Osteocyte (in vitro differentiated cells): ENCODE data around the gene MON1B. TPM values are rescaled to one million over a fixed set of nuclear protein-coding genes. Genes with fewer than 3 reads are reported as not detected.

Experiments used
- DNase-seq: peaks from one replicate; pipeline ENCODE4 v3.0.0; 2021; ENCODE audit warnings: mixed read lengths; ENCODE audit not compliant: unreplicated experiment; ENCODE audit errors: extremely low spot score
- H3K27ac Mint-ChIP-seq: one replicate; pipeline ENCODE4 v1.8.0; 2021; ENCODE audit warnings: mild to moderate bottlenecking, mixed read lengths; ENCODE audit not compliant: unreplicated experiment
- H3K27me3 Mint-ChIP-seq: one replicate; pipeline ENCODE4 v1.8.0; 2021; ENCODE audit warnings: mixed read lengths; ENCODE audit not compliant: unreplicated experiment
- H3K36me3 Mint-ChIP-seq: one replicate; pipeline ENCODE4 v1.8.0; 2021; ENCODE audit warnings: mixed read lengths; ENCODE audit not compliant: unreplicated experiment
- H3K4me1 Mint-ChIP-seq: one replicate; pipeline ENCODE4 v1.8.0; 2021; ENCODE audit warnings: mixed read lengths; ENCODE audit not compliant: unreplicated experiment
- H3K4me3 Mint-ChIP-seq: one replicate; pipeline ENCODE4 v1.8.0; 2021; ENCODE audit warnings: mild to moderate bottlenecking, moderate library complexity, mixed read lengths; ENCODE audit not compliant: unreplicated experiment
- H3K9me3 Mint-ChIP-seq: one replicate; pipeline ENCODE4 v1.8.0; 2021; ENCODE audit warnings: mixed read lengths; ENCODE audit not compliant: unreplicated experiment
- CTCF ChIP-seq: fragments of 200-600 bp; sonication (generic); IDR thresholded peaks from 2 replicates; pipeline ENCODE4 v1.5.0; 2021; ENCODE audit warnings: antibody characterized with exemption, mild to moderate bottlenecking, moderate library complexity
- total RNA-seq: library from RNA; stranded (reverse); gene quantifications from 2 replicates; pipeline ENCODE4 v1.2.1, GENCODE V29; 2021

The MON1B gene
- total RNA-seq, 1 donor from 2014 or later: 35.2 TPM

DNA sequence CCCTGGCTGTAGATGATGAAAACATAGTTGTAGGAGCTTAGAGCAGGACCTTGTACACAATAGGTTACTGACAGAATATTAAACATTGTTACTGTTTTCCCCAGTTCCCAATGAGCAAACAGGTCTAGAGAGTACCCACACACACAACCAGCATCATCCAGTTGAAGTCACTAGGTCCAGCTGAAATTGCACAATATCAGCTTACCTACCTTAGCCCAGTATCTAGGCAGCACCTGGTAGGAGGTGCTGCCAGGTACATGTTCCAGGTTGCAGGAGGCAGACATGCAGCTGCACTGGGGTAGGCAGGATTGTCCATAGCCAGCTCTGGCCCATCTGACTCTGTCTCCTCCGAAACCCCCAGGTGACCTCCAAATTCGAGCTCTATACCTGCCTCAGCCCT is 6.8 kb downstream of the MON1B start:
- Mint-ChIP-seq H3K9me3 (no peaks in the 10 kb centered on the region), H3K27ac (no peak overlapping the region), H3K27me3 (no peaks in the 10 kb centered on the region), H3K4me3 (no peak overlapping the region), H3K4me1 (peaks cover under 1% of the 10 kb centered on the region), H3K36me3 (peaks cover 21% of the 10 kb centered on the region)
- TF ChIP-seq CTCF: no peak
- no peak for DNase-seq

DNA sequence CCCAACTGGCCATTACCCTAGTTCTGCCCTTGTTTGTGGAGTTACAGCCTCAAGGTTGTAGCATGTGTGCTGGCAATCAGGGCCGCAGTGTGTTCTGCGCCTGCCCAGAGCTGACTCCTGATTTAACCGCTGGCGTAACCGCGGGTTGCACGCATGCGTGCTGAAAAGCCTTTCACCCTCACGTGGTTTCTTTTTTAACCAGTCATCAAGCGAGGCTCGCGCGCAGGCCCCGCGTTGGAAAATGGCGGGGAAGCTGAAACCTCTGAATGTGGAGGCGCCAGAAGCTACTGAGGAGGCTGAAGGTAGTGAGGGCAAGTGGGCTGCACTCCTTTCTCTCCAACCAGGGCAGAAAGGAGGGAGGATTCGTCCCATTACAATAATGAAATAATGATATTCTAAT is 8.2 kb downstream of the MON1B start, which contains the start of gene SYCE1L:
Gene SYCE1L (plus strand): TSS at position 198 of the 400 bp plus-strand sequence. CDS start 44 bp downstream, at position 242.
- peaks cover 17% of the 10 kb centered on the region for H3K36me3 Mint-ChIP-seq
- no peak for DNase-seq
- no peaks in the 10 kb centered on the region for H3K27me3 Mint-ChIP-seq
- H3K27ac Mint-ChIP-seq: no peak within 1 kb of the TSS
- TF ChIP-seq CTCF: no peak
- H3K4me1 Mint-ChIP-seq: no peaks in the 10 kb centered on the region
- H3K9me3 Mint-ChIP-seq: no peaks in the 10 kb centered on the region
- H3K4me3 Mint-ChIP-seq: no peak within 1 kb of the TSS

GRCh38 chr16:77206533-77206932 is 15.5 kb downstream of the MON1B start:
- no peak for TF ChIP-seq CTCF
- Mint-ChIP-seq H3K36me3 (no peaks in the 10 kb centered on the region), H3K9me3 (no peaks in the 10 kb centered on the region), H3K4me1 (peaks cover under 1% of the 10 kb centered on the region), H3K27me3 (no peaks in the 10 kb centered on the region), H3K4me3 (no peak overlapping the region), H3K27ac (no peak overlapping the region)
- no peak for DNase-seq

- Mint-ChIP-seq H3K4me3 (no peak overlapping the region), H3K4me1 (peaks cover 5% of the 10 kb centered on the region), H3K27me3 (no peaks in the 10 kb centered on the region), H3K27ac (no peak overlapping the region), H3K9me3 (no peaks in the 10 kb centered on the region), H3K36me3 (no peaks in the 10 kb centered on the region)
- no peak for DNase-seq
- TF ChIP-seq CTCF: no peak
These were observed 16.0 kb downstream of the MON1B start for GRCh38 chr16:77207030-77207429.

DNA sequence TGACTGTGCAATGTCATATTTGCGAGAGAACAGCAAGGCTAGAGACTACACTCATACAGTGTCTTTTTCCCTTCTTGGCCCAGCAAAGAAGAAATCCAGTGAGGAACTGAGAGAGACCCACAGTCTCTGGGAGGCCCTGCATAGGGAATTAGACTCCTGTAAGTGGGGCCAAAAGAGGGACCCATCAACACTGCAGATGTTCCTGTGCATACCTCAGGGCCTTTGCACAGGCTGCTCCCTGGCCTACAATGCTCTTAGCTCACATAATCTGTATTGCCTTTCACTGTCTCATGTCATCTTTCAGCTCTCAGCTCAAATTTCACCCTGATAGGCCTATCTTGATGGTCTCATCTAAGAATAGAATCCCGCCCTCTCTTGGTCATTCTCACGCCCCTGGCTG is 17.4 kb downstream of the MON1B start:
- H3K27me3 Mint-ChIP-seq: no peaks in the 10 kb centered on the region
- peaks cover 8% of the 10 kb centered on the region for H3K4me1 Mint-ChIP-seq
- no peaks in the 10 kb centered on the region for H3K36me3 Mint-ChIP-seq
- no peak for TF ChIP-seq CTCF
- no peak overlapping the region for H3K27ac Mint-ChIP-seq
- no peak overlapping the region for H3K4me3 Mint-ChIP-seq
- no peaks in the 10 kb centered on the region for H3K9me3 Mint-ChIP-seq
- DNase-seq: no peak
